HepG2 (cell line): ENCODE data around the gene GREM2. TPM values are rescaled to one million over a fixed set of nuclear protein-coding genes. Genes with fewer than 3 reads are reported as not detected.

Experiments
- ATAC-seq: fragments of 200-7000 bp; cut with Tn5 transposase; 3 replicates; pipeline ENCODE4 v1.9.1; 2020; ENCODE audit warnings: mild to moderate bottlenecking, moderate library complexity
- BruUV-seq: library from RNA; stranded (reverse); fragments of 400-500 nt; replicated peaks from 2 replicates; lab custom pipeline; 2021; lab: Mats Ljungman, UMichigan
- CTCF ChIA-PET: fragments of 300-600 bp; formaldehyde crosslinking; extraction: SDS; loops from one replicate; lab custom pipeline; 2021; ENCODE audit warnings: low total read pairs, inconsistent platforms, low intra/inter-chr PET ratio; lab: Yijun Ruan, JAX
- POLR2A ChIA-PET: fragments of 350-600 bp; sonication (Branson Sonifier 250); formaldehyde crosslinking; loops from one replicate; lab custom pipeline; 2020; ENCODE audit warnings: antibody characterized with exemption, inconsistent platforms; lab: Yijun Ruan, JAX
- DNase-seq: peaks from one replicate; pipeline ENCODE4 v3.0.0-alpha.2; 2015; ENCODE audit warnings: low spot score
- FAIRE-seq: peaks from 3 replicates; lab custom pipeline; 2011; peaks lifted over from hg19 to GRCh38; lab: Jason Lieb, UNC
- H2AFZ ChIP-seq: one replicate; pipeline ENCODE4 v1.6.1; 2011; ENCODE audit warnings: low read length, inconsistent platforms
- H3K27ac ChIP-seq: fragments of 300-600 bp; 3 replicates; pipeline ENCODE4 v1.8.0; 2011; ENCODE audit warnings: mixed run types, mild to moderate bottlenecking, mixed read lengths, low read length, inconsistent platforms; ENCODE audit not compliant: insufficient read depth; ENCODE audit errors: extremely low read length
- H3K27me3 ChIP-seq, 2 experiments: fragments of 200-600 bp in 1 of 2; 2 replicates in 1 of 2; 3 replicates in 1 of 2; pipeline versions ENCODE4 v1.6.0 to v1.8.0; 2011; ENCODE audit warnings: low read length in 2 of 2, mild to moderate bottlenecking in 2 of 2, moderate library complexity in 2 of 2, inconsistent platforms in 1 of 2; ENCODE audit not compliant: insufficient read depth in 2 of 2, control insufficient read depth in 1 of 2
- H3K36me3 ChIP-seq, 2 experiments: fragments of 200-600 bp in 1 of 2; replicated peaks in 1 of 2; 2 replicates in 1 of 2; 3 replicates in 1 of 2; pipeline versions ENCODE4 v1.5.1 to v1.8.0; 2011; ENCODE audit warnings: low read length in 2 of 2, inconsistent platforms in 1 of 2; ENCODE audit not compliant: insufficient read depth in 2 of 2, control insufficient read depth in 1 of 2
- H3K4me1 ChIP-seq: 2 replicates; pipeline ENCODE4 v1.5.1; 2012; ENCODE audit warnings: low read length, inconsistent platforms; ENCODE audit not compliant: insufficient read depth
- H3K4me2 ChIP-seq: 2 replicates; pipeline ENCODE4 v1.6.0; 2011; ENCODE audit warnings: low read depth, low read length, inconsistent platforms
- H3K4me3 ChIP-seq, 3 experiments: fragments of 200-600 bp in 1 of 3; sonication (generic), shearing (Covaris generic) in 1 of 3; replicated peaks in 1 of 3; 2 replicates each; pipeline ENCODE4 v1.5.1; 2011 to 2016; ENCODE audit warnings: low read length in 3 of 3, inconsistent platforms in 2 of 3, low read depth in 2 of 3, mild to moderate bottlenecking in 2 of 3, control low read depth in 1 of 3, mixed read lengths in 1 of 3; ENCODE audit not compliant: insufficient read depth in 1 of 3
- H3K79me2 ChIP-seq: one replicate; pipeline ENCODE4 v1.6.1; 2011; ENCODE audit warnings: low read length, inconsistent platforms; ENCODE audit not compliant: insufficient read depth
- H3K9ac ChIP-seq: 2 replicates; pipeline ENCODE4 v1.6.0; 2011; ENCODE audit warnings: mild to moderate bottlenecking, low read depth, low read length, inconsistent platforms; ENCODE audit not compliant: insufficient read depth
- H3K9me3 ChIP-seq: 2 replicates; pipeline ENCODE4 v1.5.1; 2012; ENCODE audit warnings: mild to moderate bottlenecking, low read length
- H4K20me1 ChIP-seq: 2 replicates; pipeline ENCODE4 v1.6.0; 2011; ENCODE audit warnings: inconsistent platforms, mild to moderate bottlenecking, low read length, moderate library complexity; ENCODE audit not compliant: insufficient read depth
- GPN1 ChIP-seq: sonication (generic); formaldehyde crosslinking; IDR thresholded peaks from 2 replicates; pipeline ENCODE4 v1.5.1; 2020; ENCODE audit warnings: missing genetic modification reagents, borderline replicate concordance
- IKZF4 ChIP-seq: sonication (generic); formaldehyde crosslinking; IDR thresholded peaks from 2 replicates; pipeline ENCODE4 v1.5.1; 2020; ENCODE audit warnings: borderline replicate concordance, mild to moderate bottlenecking, low read depth, missing genetic modification reagents; ENCODE audit errors: not compliant biosample characterization
- KLF13 ChIP-seq: sonication (generic); formaldehyde crosslinking; IDR thresholded peaks from 2 replicates; pipeline ENCODE4 v1.4.0; 2020; ENCODE audit warnings: mild to moderate bottlenecking, missing genetic modification reagents
- MAF1 ChIP-seq: sonication (generic); formaldehyde crosslinking; IDR thresholded peaks from 2 replicates; pipeline ENCODE4 v1.5.0; 2020; ENCODE audit warnings: missing genetic modification reagents, borderline replicate concordance
- POGZ ChIP-seq: sonication (generic); formaldehyde crosslinking; IDR thresholded peaks from 2 replicates; pipeline ENCODE4 v1.4.0; 2020; ENCODE audit warnings: mild to moderate bottlenecking, missing genetic modification reagents
- REL ChIP-seq: sonication (generic); formaldehyde crosslinking; conservative IDR thresholded peaks from 2 replicates; pipeline ENCODE4 v1.8.0; 2022; ENCODE audit warnings: mild to moderate bottlenecking, missing genetic modification reagents, moderate library complexity
- SKI ChIP-seq: fragments of 450-650 bp; IDR thresholded peaks from one replicate; pipeline ENCODE4 v1.6.1; 2018; ENCODE audit warnings: mild to moderate bottlenecking; ENCODE audit not compliant: partially characterized antibody
- SMAD9 ChIP-seq: sonication (generic); formaldehyde crosslinking; IDR thresholded peaks from 2 replicates; pipeline ENCODE4 v1.5.1; 2020; ENCODE audit warnings: mild to moderate bottlenecking, missing genetic modification reagents
- SMYD3 ChIP-seq: sonication (generic); formaldehyde crosslinking; IDR thresholded peaks from 2 replicates; pipeline ENCODE4 v1.8.1; 2023; ENCODE audit warnings: mild to moderate bottlenecking, missing genetic modification reagents
- STAT6 ChIP-seq: sonication (generic); formaldehyde crosslinking; IDR thresholded peaks from 2 replicates; pipeline ENCODE4 v1.4.0; 2020; ENCODE audit warnings: missing genetic modification reagents, mild to moderate bottlenecking, borderline replicate concordance
- ZBTB7A ChIP-seq: sonication (generic); formaldehyde crosslinking; IDR thresholded peaks from 2 replicates; pipeline ENCODE4 v1.8.0; 2022; ENCODE audit warnings: mild to moderate bottlenecking, missing genetic modification reagents
- ZNF235 ChIP-seq: sonication (generic); formaldehyde crosslinking; IDR thresholded peaks from 2 replicates; pipeline ENCODE4 v1.8.1; 2023; ENCODE audit warnings: mild to moderate bottlenecking, missing genetic modification reagents, borderline replicate concordance
- ZNF274 ChIP-seq: sonication (generic); formaldehyde crosslinking; IDR thresholded peaks from 2 replicates; pipeline ENCODE4 v1.5.1; 2020; ENCODE audit warnings: mild to moderate bottlenecking, missing genetic modification reagents
- ZNF343 ChIP-seq: sonication (generic); formaldehyde crosslinking; IDR thresholded peaks from 2 replicates; pipeline ENCODE4 v1.4.0; 2020; ENCODE audit warnings: mild to moderate bottlenecking, missing genetic modification reagents
- ZNF350 ChIP-seq: sonication (generic); formaldehyde crosslinking; IDR thresholded peaks from 2 replicates; pipeline ENCODE4 v1.4.0; 2020; ENCODE audit warnings: mild to moderate bottlenecking, low read depth, missing genetic modification reagents, borderline replicate concordance
- WGBS: methylation state at CpG from one replicate; pipeline ENCODE4 v1.1.6; 2017; ENCODE audit warnings: low lambda C conversion rate; 5-methylcytosine and 5-hydroxymethylcytosine counted together
- in situ Hi-C: cut with HindIII; loops from 2 replicates; pipeline ENCODE4 v1.10.0; 2017; ENCODE audit warnings: low pct_unique_long_range_greater_than_20kb; ENCODE audit not compliant: extremely low pct_ligation_motif_present
- intact Hi-C: fragments of 100-400 bp; cut with micrococcal nuclease; formaldehyde crosslinking; loops from one replicate; pipeline ENCODE4 v1.10.0; 2022; ENCODE audit not compliant: unreplicated experiment
- polyA plus RNA-seq, 8 experiments: library from polyadenylated mRNA; depleted of rRNA in 3 of 8; stranded (reverse) in 7 of 8; unstranded in 1 of 8; fragments of >200 nt; fragmentation: Illumina TruSeq in 4 of 8; extraction: Trizol in 4 of 8; gene quantifications; 2 replicates each; pipeline versions ENCODE4 v1.2.1 to v1.2.3, GENCODE V29; 2011 to 2016; ENCODE audit warnings: low read depth in 4 of 8, missing spikeins in 1 of 8, mixed read lengths in 1 of 8; ENCODE audit not compliant: insufficient read depth in 1 of 8
- total RNA-seq, 5 experiments: library from RNA; depleted of rRNA; stranded (reverse); fragments of >200 nt; fragmentation: Illumina TruSeq; extraction: Trizol; gene quantifications; 2 replicates each; pipeline ENCODE4 v1.2.3, GENCODE V29; 2016; ENCODE audit warnings: low read depth in 1 of 5
- TF ChIP-seq, protein P1 (sequence below): sonication (generic); formaldehyde crosslinking; IDR thresholded peaks from 2 replicates; pipeline ENCODE4 v1.5.1; 2020; ENCODE audit warnings: missing genetic modification reagents, mild to moderate bottlenecking, borderline replicate concordance
- TF ChIP-seq, protein P2 (sequence below): IDR thresholded peaks from 2 replicates; pipeline ENCODE4 v1.6.1; 2016; ENCODE audit warnings: missing compliant biosample characterization, missing genetic modification reagents, borderline replicate concordance
- TF ChIP-seq, protein P3 (sequence below): sonication (generic); formaldehyde crosslinking; IDR thresholded peaks from 2 replicates; pipeline ENCODE4 v1.4.0; 2020; ENCODE audit warnings: mild to moderate bottlenecking, missing genetic modification reagents

Gene GREM2
- total and polyA plus RNA-seq, 2 of the 13 experiments (the other 11 are each of a cell fraction or from before 2014, with no cell fraction given): 0.07 TPM; not detected in 1

GRCh38 chr1:240508201-240508600 lies 103.8 kb downstream of the GREM2 start:
- CTCF ChIA-PET: no interaction called here
- no peak for ATAC-seq
- Histone ChIP-seq H3K9me3 (no peaks in the 10 kb centered on the region), H3K4me2 (no peak overlapping the region), H3K4me3 (no peak overlapping the region), H2AFZ (no peak overlapping the region), H3K27ac (no peak overlapping the region), H3K79me2 (no peaks in the 10 kb centered on the region), H3K4me1 (no peaks in the 10 kb centered on the region), H4K20me1 (no peaks in the 10 kb centered on the region), H3K27me3 (no peaks in the 10 kb centered on the region), H3K9ac (no peak overlapping the region), H3K36me3 (no peaks in the 10 kb centered on the region)
- in situ Hi-C loops: no loop called here
- intact Hi-C loops: no loop called here
- TF ChIP-seq, protein P1, sequence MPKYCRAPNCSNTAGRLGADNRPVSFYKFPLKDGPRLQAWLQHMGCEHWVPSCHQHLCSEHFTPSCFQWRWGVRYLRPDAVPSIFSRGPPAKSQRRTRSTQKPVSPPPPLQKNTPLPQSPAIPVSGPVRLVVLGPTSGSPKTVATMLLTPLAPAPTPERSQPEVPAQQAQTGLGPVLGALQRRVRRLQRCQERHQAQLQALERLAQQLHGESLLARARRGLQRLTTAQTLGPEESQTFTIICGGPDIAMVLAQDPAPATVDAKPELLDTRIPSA: no peak
- TF ChIP-seq GPN1 (CRISPR knock-in tag) (no peak), SMAD9 (CRISPR knock-in tag) (no peak), ZNF235 (no peak), ZNF274 (CRISPR knock-in tag) (no peak), ZBTB7A (no peak), IKZF4 (no peak), ZNF343 (no peak), KLF13 (no peak), STAT6 (CRISPR knock-in tag) (no peak), REL (CRISPR knock-in tag) (no peak), SMYD3 (CRISPR knock-in tag) (no peak), ZNF350 (CRISPR knock-in tag) (no peak), POGZ (CRISPR knock-in tag) (no peak), SKI (no peak), MAF1 (CRISPR knock-in tag) (no peak)
- TF ChIP-seq, protein P2, sequence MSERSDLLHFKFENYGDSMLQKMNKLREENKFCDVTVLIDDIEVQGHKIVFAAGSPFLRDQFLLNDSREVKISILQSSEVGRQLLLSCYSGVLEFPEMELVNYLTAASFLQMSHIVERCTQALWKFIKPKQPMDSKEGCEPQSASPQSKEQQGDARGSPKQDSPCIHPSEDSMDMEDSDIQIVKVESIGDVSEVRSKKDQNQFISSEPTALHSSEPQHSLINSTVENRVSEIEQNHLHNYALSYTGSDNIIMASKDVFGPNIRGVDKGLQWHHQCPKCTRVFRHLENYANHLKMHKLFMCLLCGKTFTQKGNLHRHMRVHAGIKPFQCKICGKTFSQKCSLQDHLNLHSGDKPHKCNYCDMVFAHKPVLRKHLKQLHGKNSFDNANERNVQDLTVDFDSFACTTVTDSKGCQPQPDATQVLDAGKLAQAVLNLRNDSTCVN (CRISPR knock-in tag): no peak
- TF ChIP-seq, protein P3, sequence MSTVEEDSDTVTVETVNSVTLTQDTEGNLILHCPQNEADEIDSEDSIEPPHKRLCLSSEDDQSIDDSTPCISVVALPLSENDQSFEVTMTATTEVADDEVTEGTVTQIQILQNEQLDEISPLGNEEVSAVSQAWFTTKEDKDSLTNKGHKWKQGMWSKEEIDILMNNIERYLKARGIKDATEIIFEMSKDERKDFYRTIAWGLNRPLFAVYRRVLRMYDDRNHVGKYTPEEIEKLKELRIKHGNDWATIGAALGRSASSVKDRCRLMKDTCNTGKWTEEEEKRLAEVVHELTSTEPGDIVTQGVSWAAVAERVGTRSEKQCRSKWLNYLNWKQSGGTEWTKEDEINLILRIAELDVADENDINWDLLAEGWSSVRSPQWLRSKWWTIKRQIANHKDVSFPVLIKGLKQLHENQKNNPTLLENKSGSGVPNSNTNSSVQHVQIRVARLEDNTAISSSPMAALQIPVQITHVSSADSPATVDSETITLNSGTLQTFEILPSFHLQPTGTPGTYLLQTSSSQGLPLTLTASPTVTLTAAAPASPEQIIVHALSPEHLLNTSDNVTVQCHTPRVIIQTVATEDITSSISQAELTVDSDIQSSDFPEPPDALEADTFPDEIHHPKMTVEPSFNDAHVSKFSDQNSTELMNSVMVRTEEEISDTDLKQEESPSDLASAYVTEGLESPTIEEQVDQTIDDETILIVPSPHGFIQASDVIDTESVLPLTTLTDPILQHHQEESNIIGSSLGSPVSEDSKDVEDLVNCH (CRISPR knock-in tag): no peak
- DNase-seq: no peak
- 5% methylated on average over 3 of the region's 3 CpGs for WGBS
- no peak for FAIRE-seq
- BruUV-seq: no TSS peak
- POLR2A ChIA-PET: no interaction called here
